PC-9 (cell line): ENCODE data around the gene BCO1. TPM values are rescaled to one million over a fixed set of nuclear protein-coding genes. Genes with fewer than 3 reads are reported as not detected.

ENCODE experiments used
- BruUV-seq: library from RNA; stranded (reverse); fragments of 400-500 nt; replicated peaks from 2 replicates; lab custom pipeline; 2021; lab: Mats Ljungman, UMichigan
- CTCF ChIA-PET: fragments of 300-600 bp; sonication (Branson Sonifier 250); formaldehyde crosslinking; loops from one replicate; lab custom pipeline; 2022; ENCODE audit warnings: antibody characterized with exemption; lab: Charles Lee
- POLR2A ChIA-PET: fragments of 300-600 bp; sonication (Branson Sonifier 250); formaldehyde crosslinking; loops from one replicate; lab custom pipeline; 2022; ENCODE audit warnings: antibody characterized with exemption; ENCODE audit not compliant: unreplicated experiment; lab: Charles Lee
- DNase-seq, 2 experiments: peaks; one replicate each; pipeline versions ENCODE4 v3.0.0 to v3.0.0-alpha.2; 2015 to 2022; ENCODE audit warnings: mixed read lengths in 1 of 2
- H2AFZ ChIP-seq: fragments of 200-600 bp; sonication (generic); 2 replicates; pipeline ENCODE4 v1.8.1; 2017; ENCODE audit warnings: antibody characterized with exemption
- H3F3A ChIP-seq: fragments of 200-600 bp; sonication (generic); 2 replicates; pipeline ENCODE4 v1.8.1; 2017; ENCODE audit warnings: antibody characterized with exemption, mild to moderate bottlenecking, low read depth; ENCODE audit not compliant: insufficient read depth
- H3K27ac ChIP-seq: fragments of 200-600 bp; sonication (generic); 2 replicates; pipeline ENCODE4 v1.6.1; 2016; ENCODE audit warnings: mixed run types
- H3K27me3 ChIP-seq: fragments of 200-600 bp; sonication (generic); 2 replicates; pipeline ENCODE4 v1.6.1; 2016; ENCODE audit warnings: low read depth, mixed run types; ENCODE audit not compliant: insufficient read depth
- H3K36me3 ChIP-seq: fragments of 200-600 bp; sonication (generic); 2 replicates; pipeline ENCODE4 v1.6.1; 2016; ENCODE audit warnings: low read depth, mixed run types
- H3K4me1 ChIP-seq: fragments of 200-600 bp; sonication (generic); replicated peaks from 2 replicates; pipeline ENCODE4 v1.6.1; 2016; ENCODE audit warnings: mixed run types; ENCODE audit not compliant: insufficient read depth
- H3K4me2 ChIP-seq: fragments of 200-600 bp; sonication (generic); 2 replicates; pipeline ENCODE4 v1.6.1; 2017; ENCODE audit warnings: mixed run types
- H3K4me3 ChIP-seq: fragments of 200-600 bp; sonication (generic); 2 replicates; pipeline ENCODE4 v1.6.1; 2016; ENCODE audit warnings: mixed run types
- H3K79me2 ChIP-seq: fragments of 200-600 bp; sonication (generic); 2 replicates; pipeline ENCODE4 v1.6.1; 2017; ENCODE audit warnings: low read depth, mixed run types
- H3K9me2 ChIP-seq: fragments of 200-600 bp; sonication (generic); 2 replicates; pipeline ENCODE4 v1.8.1; 2017; ENCODE audit warnings: mild to moderate bottlenecking; ENCODE audit not compliant: insufficient read depth
- H3K9me3 ChIP-seq: fragments of 200-600 bp; sonication (generic); 2 replicates; pipeline ENCODE4 v1.8.1; 2016; ENCODE audit warnings: low read depth; ENCODE audit not compliant: insufficient read depth
- H4K20me1 ChIP-seq: fragments of 200-600 bp; sonication (generic); 2 replicates; pipeline ENCODE4 v1.8.1; 2017; ENCODE audit not compliant: insufficient read depth
- EZH2 ChIP-seq: fragments of 200-600 bp; sonication (generic); IDR thresholded peaks from 2 replicates; pipeline ENCODE4 v1.8.0; 2017; ENCODE audit warnings: antibody characterized with exemption, low read depth
- intact Hi-C: fragments of 100-400 bp; cut with micrococcal nuclease; formaldehyde crosslinking; loops from one replicate; pipeline ENCODE4 v1.10.0; 2022; ENCODE audit not compliant: unreplicated experiment
- total RNA-seq: library from RNA; stranded (reverse); gene quantifications from 2 replicates; pipeline ENCODE4 v1.2.3, GENCODE V29; 2021
- TF ChIP-seq, protein P1 (sequence below): fragments of 200-600 bp; sonication (generic); conservative IDR thresholded peaks from 2 replicates; pipeline ENCODE4 v1.6.1; 2017; ENCODE audit warnings: mixed run types, antibody characterized with exemption, mild to moderate bottlenecking, moderate library complexity

The BCO1 gene
- total RNA-seq, 1 experiment from 2014 or later, result 1.4 TPM

GRCh38 chr16:81292936-81293335, 54.4 kb downstream of the BCO1 start:
- intact Hi-C loops, result no loop called here
- H3F3A ChIP-seq, result peaks cover 9% of the 10 kb centered on the region; the same call in 1 of the 2 replicates
- H3K4me1 ChIP-seq, result peaks cover 8% of the 10 kb centered on the region
- H3K9me2 ChIP-seq, result no peaks in the 10 kb centered on the region
- no peak overlapping the region for H3K27ac ChIP-seq
- POLR2A ChIA-PET, result no interaction called here
- DNase-seq, result no peak
- H3K27me3 ChIP-seq, result no peaks in the 10 kb centered on the region
- CTCF ChIA-PET, result interaction anchor here (0.6 kb wide), 1 partner anchor 32 kb away, joined by 3 read pairs; no protein-coding TSS in a partner anchor
- H3K4me3 ChIP-seq, result no peak overlapping the region
- H3K79me2 ChIP-seq, result no peaks in the 10 kb centered on the region
- H2AFZ ChIP-seq, result no peak overlapping the region
- no peaks in the 10 kb centered on the region for H3K36me3 ChIP-seq
- H3K4me2 ChIP-seq, result no peak overlapping the region
- no peaks in the 10 kb centered on the region for H4K20me1 ChIP-seq
- BruUV-seq, result no TSS peak
- TF ChIP-seq EZH2, result no peak
- TF ChIP-seq, protein P1, sequence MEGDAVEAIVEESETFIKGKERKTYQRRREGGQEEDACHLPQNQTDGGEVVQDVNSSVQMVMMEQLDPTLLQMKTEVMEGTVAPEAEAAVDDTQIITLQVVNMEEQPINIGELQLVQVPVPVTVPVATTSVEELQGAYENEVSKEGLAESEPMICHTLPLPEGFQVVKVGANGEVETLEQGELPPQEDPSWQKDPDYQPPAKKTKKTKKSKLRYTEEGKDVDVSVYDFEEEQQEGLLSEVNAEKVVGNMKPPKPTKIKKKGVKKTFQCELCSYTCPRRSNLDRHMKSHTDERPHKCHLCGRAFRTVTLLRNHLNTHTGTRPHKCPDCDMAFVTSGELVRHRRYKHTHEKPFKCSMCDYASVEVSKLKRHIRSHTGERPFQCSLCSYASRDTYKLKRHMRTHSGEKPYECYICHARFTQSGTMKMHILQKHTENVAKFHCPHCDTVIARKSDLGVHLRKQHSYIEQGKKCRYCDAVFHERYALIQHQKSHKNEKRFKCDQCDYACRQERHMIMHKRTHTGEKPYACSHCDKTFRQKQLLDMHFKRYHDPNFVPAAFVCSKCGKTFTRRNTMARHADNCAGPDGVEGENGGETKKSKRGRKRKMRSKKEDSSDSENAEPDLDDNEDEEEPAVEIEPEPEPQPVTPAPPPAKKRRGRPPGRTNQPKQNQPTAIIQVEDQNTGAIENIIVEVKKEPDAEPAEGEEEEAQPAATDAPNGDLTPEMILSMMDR, result no peak
- H3K9me3 ChIP-seq, result no peaks in the 10 kb centered on the region

GRCh38 chr16:81293909-81294802, 55.7 kb downstream of the BCO1 start:
- Histone ChIP-seq H3K9me3 (no peaks in the 10 kb centered on the region), H3K27me3 (no peaks in the 10 kb centered on the region), H2AFZ (no peak overlapping the region), H3K4me1 (peaks cover 8% of the 10 kb centered on the region), H3F3A (peaks cover 9% of the 10 kb centered on the region; the same call in 1 of the 2 replicates), H3K4me2 (0 out of 2 replicates have a peak overlapping the region, but pooled peaks have one; percentile 6), H3K36me3 (no peaks in the 10 kb centered on the region), H3K4me3 (no peak overlapping the region), H3K9me2 (no peaks in the 10 kb centered on the region), H3K27ac (peak overlapping the region; percentile 43), H4K20me1 (no peaks in the 10 kb centered on the region), H3K79me2 (no peaks in the 10 kb centered on the region)
- ChIA-PET CTCF (interaction anchor here (0.6 kb wide), 1 partner anchor 34 kb away, joined by 3 read pairs; no protein-coding TSS in a partner anchor), POLR2A (interaction anchor here (0.6 kb wide), 1 partner anchor 20 kb away, joined by 5 read pairs; no protein-coding TSS in a partner anchor)
- TF ChIP-seq, protein P1, result no peak
- no peak for TF ChIP-seq EZH2
- intact Hi-C loops, result no loop called here
- no TSS peak for BruUV-seq
- DNase-seq, result peak in 1 of 2 experiments; percentile 62

DNA sequence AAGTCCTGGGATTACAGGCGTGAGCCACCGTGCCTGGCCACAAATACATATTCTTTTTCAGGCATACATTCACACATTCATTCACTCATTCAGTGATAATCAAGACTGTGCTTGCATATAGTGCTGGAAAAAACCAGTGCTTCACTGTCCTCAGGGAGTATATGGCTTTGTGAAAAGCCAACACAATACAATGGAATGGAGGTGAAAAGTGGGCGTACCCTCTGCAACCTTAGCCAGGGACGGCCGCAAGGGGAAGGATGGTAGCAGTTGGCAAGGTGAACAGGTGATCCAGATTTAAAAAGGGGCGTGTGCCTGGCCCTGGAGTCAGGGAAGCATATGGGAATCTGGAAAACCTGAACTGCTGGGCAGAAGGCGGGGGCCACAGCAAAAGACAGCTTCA, 58.1 kb downstream of the BCO1 start:
- peaks cover 9% of the 10 kb centered on the region; the same call in 1 of the 2 replicates for H3F3A ChIP-seq
- H3K9me3 ChIP-seq, result no peaks in the 10 kb centered on the region
- H3K4me3 ChIP-seq, result no peak overlapping the region
- DNase-seq, result no peak
- ChIA-PET POLR2A (no interaction called here), CTCF (no interaction called here)
- no peak overlapping the region for H3K4me2 ChIP-seq
- peaks cover 8% of the 10 kb centered on the region for H3K4me1 ChIP-seq
- intact Hi-C loops, result no loop called here
- H3K79me2 ChIP-seq, result no peaks in the 10 kb centered on the region
- no peak overlapping the region for H2AFZ ChIP-seq
- no peaks in the 10 kb centered on the region for H4K20me1 ChIP-seq
- H3K27ac ChIP-seq, result no peak overlapping the region
- no peaks in the 10 kb centered on the region for H3K9me2 ChIP-seq
- TF ChIP-seq, protein P1, result no peak
- TF ChIP-seq EZH2, result no peak
- H3K27me3 ChIP-seq, result no peaks in the 10 kb centered on the region
- no TSS peak for BruUV-seq
- no peaks in the 10 kb centered on the region for H3K36me3 ChIP-seq
